Right lobe of liver (tissue), 6 donors: ENCODE data around the gene DNAJB1. TPM values are rescaled to one million over a fixed set of nuclear protein-coding genes. Genes with fewer than 3 reads are reported as not detected.

Source experiments
- ATAC-seq, 4 donors: fragments of 200-7000 bp; cut with Tn5 transposase; one replicate each; pipeline ENCODE4 v1.9.1; 2020; ENCODE audit warnings: mild to moderate bottlenecking in 4 of 4, moderate library complexity in 4 of 4
- DNase-seq, 3 donors: peaks; one replicate each; pipeline ENCODE4 v3.0.0-alpha.2; 2020
- H3K27ac ChIP-seq, 3 donors: fragments of 200-600 bp; one replicate each; pipeline ENCODE4 v1.8.0; 2022
- H3K27me3 ChIP-seq, 2 donors: fragments of 200-600 bp; one replicate each; pipeline ENCODE4 v1.8.0; 2022
- H3K36me3 ChIP-seq, 4 donors: fragments of 200-600 bp; sonication (generic) in 1 of 4; one replicate each; pipeline versions ENCODE4 v1.5.1 to v1.8.0; 2017 to 2022; ENCODE audit warnings: control low read depth in 1 of 4
- H3K4me1 ChIP-seq, 4 donors: fragments of 200-600 bp; sonication (generic) in 1 of 4; one replicate each; pipeline versions ENCODE4 v1.5.1 to v1.8.0; 2017 to 2022; ENCODE audit warnings: control low read depth in 1 of 4
- H3K4me3 ChIP-seq, 3 donors: fragments of 200-600 bp; one replicate each; pipeline ENCODE4 v1.8.0; 2022
- H3K9me3 ChIP-seq, 4 donors: fragments of 200-600 bp; sonication (generic) in 1 of 4; one replicate each; pipeline versions ENCODE4 v1.5.1 to v1.8.0; 2017 to 2022; ENCODE audit warnings: control low read depth in 1 of 4
- CTCF ChIP-seq, 4 donors: fragments of 200-600 bp in 3 of 4; fragments of 450-650 bp in 1 of 4; IDR thresholded peaks; one replicate each; pipeline versions ENCODE4 v1.5.1 to v1.8.0; 2016 to 2022; ENCODE audit warnings: antibody characterized with exemption in 4 of 4, mild to moderate bottlenecking in 2 of 4
- POLR2A ChIP-seq: fragments of 450-650 bp; IDR thresholded peaks from one replicate; pipeline ENCODE4 v1.6.1; 2017; ENCODE audit warnings: antibody characterized with exemption, mild to moderate bottlenecking
- WGBS: methylation state at CpG from one replicate; pipeline ENCODE4 v1.1.6; 2018; ENCODE audit warnings: low coverage, low lambda C conversion rate; ENCODE audit not compliant: insufficient coverage; ENCODE audit errors: missing lambda C conversion rate; 5-methylcytosine and 5-hydroxymethylcytosine counted together
- intact Hi-C, 2 donors: fragments of 100-400 bp; cut with DNase I; formaldehyde crosslinking; loops; one replicate each; pipeline versions ENCODE4 v1.11.2 to v1.14.1; 2022
- total RNA-seq, 6 experiments: library from RNA; depleted of rRNA in 2 of 6; stranded (reverse); fragments of >200 nt in 2 of 6; fragmentation: NEBNext Ultra II Directional in 3 of 6; extraction: Animal tissue kit (Norgen Biotek cat#: 25700) in 3 of 6; gene quantifications; one replicate each; pipeline versions ENCODE4 v1.1.0 to v1.2.4, GENCODE V29; 2016 to 2023
- donor health status: DM: no; HTN: yes; CAD: no.
- donor health status: DM: no; HTN: no; CAD: no.
- donor health status: DM: no; HTN: no; CAD: no.
- donor health status: DM: no; HTN: yes; CAD: no.
- donor health status: DM: no; HTN: yes; CAD: no.

Gene DNAJB1
- total RNA-seq, 6 experiments from 2014 or later: 35.7 to 76.8 (median 52.1) TPM

- Histone ChIP-seq H3K27me3 (no peaks in the 10 kb centered on the region), H3K9me3 (no peaks in the 10 kb centered on the region), H3K4me1 (peaks cover 0 to 4% (median 0%) of the 10 kb centered on the region in 4 donors), H3K4me3 (no peak overlapping the region), H3K36me3 (no peaks in the 10 kb centered on the region), H3K27ac (no peak overlapping the region)
- intact Hi-C loops: no loop called here
- WGBS: 50% methylated on average over 18 of the region's 24 CpGs
- peak; percentile 67 to 84 (median 74) for ATAC-seq
- peak in 2 of 3 donors; percentile 60 to 66 for DNase-seq
- TF ChIP-seq POLR2A (no peak), CTCF (IDR thresholded peaks at IDR 0.05) (no peak)
Observed at GRCh38 chr19:14536926-14537692, 18.9 kb upstream of the DNAJB1 start.

DNA sequence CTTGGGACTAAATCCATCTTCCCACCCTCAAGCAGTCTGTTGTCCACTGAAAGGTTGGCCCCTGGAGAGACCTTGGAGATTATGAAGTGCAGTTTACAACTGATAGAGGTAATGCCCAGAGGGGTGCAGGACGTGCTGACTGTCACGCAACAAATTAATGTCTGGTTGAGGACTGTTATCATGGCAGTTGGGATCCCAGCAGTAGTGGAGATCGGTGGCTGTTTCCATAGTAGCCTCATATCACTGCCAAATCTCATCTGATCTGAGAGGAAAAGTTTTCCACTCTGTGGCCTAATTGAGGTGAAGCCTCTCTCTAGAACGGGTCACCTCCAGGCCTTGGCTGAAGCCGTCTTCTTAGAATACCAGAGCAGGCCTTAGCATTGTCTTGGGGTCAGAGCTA, 15.3 kb upstream of the DNAJB1 start:
- Histone ChIP-seq H3K4me3 (no peak overlapping the region), H3K27me3 (no peaks in the 10 kb centered on the region), H3K4me1 (peaks cover 0 to 14% (median 0%) of the 10 kb centered on the region in 4 donors), H3K9me3 (no peaks in the 10 kb centered on the region), H3K27ac (no peak overlapping the region), H3K36me3 (no peaks in the 10 kb centered on the region)
- TF ChIP-seq POLR2A: no peak
- no peak for TF ChIP-seq CTCF (IDR thresholded peaks at IDR 0.05)
- DNase-seq (no peak), ATAC-seq (no peak)
- 82% methylated on average over 3 of the region's 5 CpGs for WGBS
- intact Hi-C loops: no loop called here

GRCh38 chr19:14530506-14530905, 12.3 kb upstream of the DNAJB1 start:
- intact Hi-C loops: no loop called here
- TF ChIP-seq POLR2A (no peak), CTCF (IDR thresholded peaks at IDR 0.05) (no peak)
- no peaks in the 10 kb centered on the region for H3K9me3 ChIP-seq
- no peak for DNase-seq
- no peak for ATAC-seq
- no peaks in the 10 kb centered on the region for H3K27me3 ChIP-seq
- peak overlapping the region in 2 of 3 donors; percentile 87 to 90 for H3K4me3 ChIP-seq
- WGBS: 49% methylated on average over 3 of the region's 3 CpGs
- H3K4me1 ChIP-seq: peaks cover 0 to 11% (median 0%) of the 10 kb centered on the region in 4 donors
- H3K36me3 ChIP-seq: no peaks in the 10 kb centered on the region
- H3K27ac ChIP-seq: peak overlapping the region in 2 of 3 donors; percentile 77 to 91

GRCh38 chr19:14530005-14530348, 11.8 kb upstream of the DNAJB1 start:
- H3K27me3 ChIP-seq: no peaks in the 10 kb centered on the region
- H3K4me3 ChIP-seq: peak overlapping the region; percentile 79 to 90 (median 87)
- H3K9me3 ChIP-seq: no peaks in the 10 kb centered on the region
- 0% methylated on average over 9 of the region's 18 CpGs for WGBS
- H3K4me1 ChIP-seq: peaks cover 0 to 11% (median 0%) of the 10 kb centered on the region in 4 donors
- no peaks in the 10 kb centered on the region for H3K36me3 ChIP-seq
- TF ChIP-seq CTCF (IDR thresholded peaks at IDR 0.05) (no peak), POLR2A (no peak)
- DNase-seq (no peak), ATAC-seq (peak; percentile 0 to 12 (median 1))
- intact Hi-C loops: no loop called here
- H3K27ac ChIP-seq: peak overlapping the region; percentile 74 to 91 (median 77)
